HuH-7 (cell line): ENCODE measurements around the gene PBX3.
"Not testable (repeated sequence)": the region's sequence is repeated elsewhere in the genome, so short reads cannot be mapped to it uniquely, and the experiment has no call there.

Source experiments
- DNase-seq: peaks from one replicate; pipeline ENCODE4 v3.0.0; 2011; ENCODE audit warnings: low spot score

Gene PBX3

GRCh38 chr9:125749287-125749935 is 2.2 kb downstream of the PBX3 start:
- no peak for DNase-seq

- DNase-seq, result peak; percentile 58
Measured at GRCh38 chr9:125749951-125750626, 2.9 kb downstream of the PBX3 start.

- DNase-seq, result peak; percentile 38
Measured at GRCh38 chr9:125750627-125751011, 3.4 kb downstream of the PBX3 start.

GRCh38 chr9:125752070-125752628 is 5.0 kb downstream of the PBX3 start:
- DNase-seq, result no peak

- no peak for DNase-seq
Measured at GRCh38 chr9:125754096-125754495, 6.9 kb downstream of the PBX3 start.

GRCh38 chr9:125755340-125755739 is 8.2 kb downstream of the PBX3 start:
- no peak for DNase-seq

GRCh38 chr9:125756518-125756917 is 9.3 kb downstream of the PBX3 start:
- DNase-seq, result no peak

- DNase-seq, result no peak
Measured at GRCh38 chr9:125757834-125758233, 10.7 kb downstream of the PBX3 start.

GRCh38 chr9:125758986-125759763 is 12.0 kb downstream of the PBX3 start:
- DNase-seq, result peak; percentile 26

GRCh38 chr9:125759764-125760129 is 12.6 kb downstream of the PBX3 start:
- no peak for DNase-seq

GRCh38 chr9:125760537-125760936 is 13.4 kb downstream of the PBX3 start:
- DNase-seq, result no peak

GRCh38 chr9:125761676-125762450 is 14.7 kb downstream of the PBX3 start:
- DNase-seq, result no peak

- DNase-seq, result no peak
Measured at GRCh38 chr9:125763394-125763801, 16.2 kb downstream of the PBX3 start.

- no peak for DNase-seq
Measured at GRCh38 chr9:125764198-125764597, 17.0 kb downstream of the PBX3 start.

- DNase-seq, result no peak
Measured at GRCh38 chr9:125766468-125767221, 19.5 kb downstream of the PBX3 start.

GRCh38 chr9:125767349-125767748 is 20.2 kb downstream of the PBX3 start:
- no peak for DNase-seq

GRCh38 chr9:125768803-125769202 is 21.6 kb downstream of the PBX3 start:
- no peak for DNase-seq

GRCh38 chr9:125771037-125771436 is 23.9 kb downstream of the PBX3 start:
- no peak for DNase-seq

GRCh38 chr9:125772740-125773139 is 25.6 kb downstream of the PBX3 start:
- DNase-seq, result no peak

- no peak for DNase-seq
Measured at GRCh38 chr9:125774106-125774505, 26.9 kb downstream of the PBX3 start.

GRCh38 chr9:125776789-125777188 is 29.6 kb downstream of the PBX3 start:
- not testable (repeated sequence) for DNase-seq
